Measurements from ENCODE around the gene NECAB3.

NECAB3 gene

GRCh38 chr20:33609504-33609903, 64.7 kb downstream of the NECAB3 start:
- Histone ChIP-seq H3K4me3 (ENCODE audit: low read length) (no peak overlapping the region), H3K9me3 (ENCODE audit: control insufficient read depth, low read depth, low read length) (no peaks in the 10 kb centered on the region), H3K9ac (ENCODE audit: low read length) (no peak overlapping the region), H3K27ac (ENCODE audit: low read length) (no peak overlapping the region), H3K4me1 (ENCODE audit: control insufficient read depth, low read depth, low read length) (no peaks in the 10 kb centered on the region), H3K27me3 (ENCODE audit: control insufficient read depth, insufficient read depth, low read length) (no peaks in the 10 kb centered on the region), H3K36me3 (ENCODE audit: control insufficient read depth, low read depth, low read length) (peaks cover 26% of the 10 kb centered on the region)

Data from iPS-18a (cell line).